ENCODE measurements around the gene PXN.
"Not testable (repeated sequence)": the region's sequence is repeated elsewhere in the genome, so short reads cannot be mapped to it uniquely, and the experiment has no call there.

The PXN gene

GRCh38 chr12:120218680-120219606, 46.6 kb downstream of the PXN start:
- peaks cover 8 to 14% of the 10 kb centered on the region in 2 donors for H3K36me3 Mint-ChIP-seq
- peak overlapping the region; percentile 25 for H3K27ac Mint-ChIP-seq

GRCh38 chr12:120216742-120217605, 48.6 kb downstream of the PXN start:
- Mint-ChIP-seq H3K4me1 (no peaks in the 10 kb centered on the region), H3K4me3 (no peak overlapping the region), H3K36me3 (peaks cover 8 to 14% of the 10 kb centered on the region in 2 donors), H3K27ac (no peak overlapping the region), H3K27me3 (peaks cover 7 to 11% of the 10 kb centered on the region in 2 donors), H3K9me3 (no peaks in the 10 kb centered on the region)
- DNase-seq (no peak), ATAC-seq (replicated peaks) (no peak)

More at GRCh38 chr12:120218680-120219606, 46.6 kb downstream of the PXN start:
- H3K4me3 Mint-ChIP-seq: no peak overlapping the region
- DNase-seq (no peak), ATAC-seq (replicated peaks) (no peak)
- H3K9me3 Mint-ChIP-seq: no peaks in the 10 kb centered on the region
- peaks cover 23 to 25% of the 10 kb centered on the region in 2 donors for H3K27me3 Mint-ChIP-seq
- peaks cover 1 to 2% of the 10 kb centered on the region in 2 donors for H3K4me1 Mint-ChIP-seq

GRCh38 chr12:120215766-120216735, 49.5 kb downstream of the PXN start:
- no peaks in the 10 kb centered on the region for H3K9me3 Mint-ChIP-seq
- H3K4me1 Mint-ChIP-seq: peaks cover 0 to 7% of the 10 kb centered on the region in 2 donors
- no peak overlapping the region for H3K4me3 Mint-ChIP-seq
- ATAC-seq (replicated peaks) (no peak), DNase-seq (no peak)
- H3K27ac Mint-ChIP-seq: peak overlapping the region; percentile 31
- H3K36me3 Mint-ChIP-seq: peaks cover 16 to 20% of the 10 kb centered on the region in 2 donors
- H3K27me3 Mint-ChIP-seq: peaks cover 7 to 11% of the 10 kb centered on the region in 2 donors

GRCh38 chr12:120215357-120215735, 50.2 kb downstream of the PXN start:
- H3K4me1 Mint-ChIP-seq: peaks cover 2 to 12% of the 10 kb centered on the region in 2 donors
- ATAC-seq (replicated peaks) (no peak), DNase-seq (no peak)
- H3K27me3 Mint-ChIP-seq: peaks cover 4 to 7% of the 10 kb centered on the region in 2 donors
- no peak overlapping the region for H3K27ac Mint-ChIP-seq
- H3K36me3 Mint-ChIP-seq: peaks cover 20 to 24% of the 10 kb centered on the region in 2 donors
- H3K9me3 Mint-ChIP-seq: no peaks in the 10 kb centered on the region
- no peak overlapping the region for H3K4me3 Mint-ChIP-seq

GRCh38 chr12:120214626-120215356, 50.7 kb downstream of the PXN start:
- DNase-seq (no peak), ATAC-seq (replicated peaks) (no peak)
- no peak overlapping the region for H3K27ac Mint-ChIP-seq
- no peaks in the 10 kb centered on the region for H3K9me3 Mint-ChIP-seq
- no peak overlapping the region for H3K4me3 Mint-ChIP-seq
- H3K4me1 Mint-ChIP-seq: peaks cover 2 to 12% of the 10 kb centered on the region in 2 donors
- peaks cover 20 to 29% of the 10 kb centered on the region in 2 donors for H3K36me3 Mint-ChIP-seq
- peaks cover 1 to 7% of the 10 kb centered on the region in 2 donors for H3K27me3 Mint-ChIP-seq

DNA sequence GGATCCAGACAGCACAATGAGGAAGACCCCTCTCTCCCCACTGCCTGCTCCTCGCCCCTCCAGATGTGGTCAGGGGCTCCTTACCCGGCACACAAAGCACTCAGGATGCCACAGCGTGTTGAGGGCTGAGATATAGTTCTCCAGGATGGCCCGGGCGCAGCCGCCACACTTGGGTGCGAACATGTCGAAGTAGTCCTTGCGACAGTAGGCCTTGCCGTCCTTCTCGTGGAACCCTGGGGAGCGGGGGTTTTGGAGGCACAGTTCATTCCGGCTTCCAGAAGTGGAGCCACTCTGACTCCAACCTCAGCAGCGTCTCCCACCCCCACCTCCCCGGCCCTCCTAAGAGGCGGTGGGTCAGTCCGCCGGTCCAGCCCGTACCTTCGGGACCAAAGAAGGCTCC, 51.8 kb downstream of the PXN start:
- H3K9me3 Mint-ChIP-seq: no peaks in the 10 kb centered on the region
- H3K27me3 Mint-ChIP-seq: peaks cover 0 to 7% of the 10 kb centered on the region in 2 donors
- peaks cover 20 to 31% of the 10 kb centered on the region in 2 donors for H3K36me3 Mint-ChIP-seq
- H3K4me3 Mint-ChIP-seq: no peak overlapping the region
- H3K4me1 Mint-ChIP-seq: peaks cover 2 to 12% of the 10 kb centered on the region in 2 donors
- H3K27ac Mint-ChIP-seq: no peak overlapping the region
- no peak for ATAC-seq (replicated peaks)
- DNase-seq: no peak

GRCh38 chr12:120213182-120213581, 52.3 kb downstream of the PXN start:
- Mint-ChIP-seq H3K36me3 (peaks cover 20 to 31% of the 10 kb centered on the region in 2 donors), H3K27ac (peak overlapping the region; percentile 14), H3K4me1 (peaks cover 2 to 12% of the 10 kb centered on the region in 2 donors)
- not testable (repeated sequence) for ATAC-seq (replicated peaks); H3K9me3 Mint-ChIP-seq; DNase-seq; H3K4me3 Mint-ChIP-seq; H3K27me3 Mint-ChIP-seq

DNA sequence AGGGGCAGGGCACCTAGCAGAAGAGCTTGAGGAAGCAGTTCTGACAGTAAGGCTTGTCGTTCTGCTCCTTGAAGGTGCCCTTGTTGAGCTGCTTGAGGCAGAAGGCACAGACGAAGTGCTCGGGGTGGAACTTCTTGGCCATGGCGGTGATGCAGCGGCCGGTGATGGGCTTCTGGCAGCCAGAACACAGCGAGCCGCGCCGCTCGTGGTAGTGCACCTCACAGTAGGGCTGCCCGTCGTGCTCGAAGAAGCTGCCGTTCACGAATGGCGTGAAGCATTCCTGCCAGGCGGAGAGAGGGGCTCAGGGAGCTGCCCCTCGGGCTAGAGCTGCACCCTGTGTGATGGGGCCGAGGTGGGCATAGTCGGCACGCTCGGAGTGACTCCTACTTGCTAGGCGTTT, 53.2 kb downstream of the PXN start:
- Mint-ChIP-seq H3K27ac (no peak overlapping the region), H3K4me3 (no peak overlapping the region), H3K4me1 (peaks cover 2 to 12% of the 10 kb centered on the region in 2 donors), H3K36me3 (peaks cover 20 to 32% of the 10 kb centered on the region in 2 donors), H3K9me3 (no peaks in the 10 kb centered on the region), H3K27me3 (peaks cover 0 to 7% of the 10 kb centered on the region in 2 donors)
- DNase-seq (no peak), ATAC-seq (replicated peaks) (no peak)

DNA sequence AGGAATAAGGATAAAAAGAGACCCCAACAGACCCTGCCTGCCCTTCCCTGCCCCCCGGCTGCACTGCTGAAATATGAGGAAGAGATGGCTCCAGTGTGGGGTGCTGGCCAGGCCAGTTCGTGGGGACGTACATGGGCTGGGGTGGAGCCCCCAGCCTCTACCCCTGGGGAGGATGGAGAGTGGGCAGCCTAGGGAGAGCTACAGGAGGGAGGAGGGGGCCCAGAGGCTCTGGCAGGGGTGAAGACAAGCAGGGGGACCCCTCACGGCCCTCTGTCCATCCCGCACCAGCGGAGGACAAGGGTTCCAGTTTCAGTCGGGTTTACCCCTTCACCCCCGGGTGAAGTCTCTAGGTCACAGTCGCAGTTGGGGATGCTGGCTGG, 53.6 kb downstream of the PXN start:
- Mint-ChIP-seq H3K4me3 (no peak overlapping the region), H3K4me1 (peaks cover 2 to 12% of the 10 kb centered on the region in 2 donors), H3K27me3 (peaks cover 0 to 7% of the 10 kb centered on the region in 2 donors), H3K36me3 (peaks cover 20 to 35% of the 10 kb centered on the region in 2 donors), H3K9me3 (no peaks in the 10 kb centered on the region), H3K27ac (no peak overlapping the region)
- DNase-seq: no peak
- ATAC-seq (replicated peaks): no peak

DNA sequence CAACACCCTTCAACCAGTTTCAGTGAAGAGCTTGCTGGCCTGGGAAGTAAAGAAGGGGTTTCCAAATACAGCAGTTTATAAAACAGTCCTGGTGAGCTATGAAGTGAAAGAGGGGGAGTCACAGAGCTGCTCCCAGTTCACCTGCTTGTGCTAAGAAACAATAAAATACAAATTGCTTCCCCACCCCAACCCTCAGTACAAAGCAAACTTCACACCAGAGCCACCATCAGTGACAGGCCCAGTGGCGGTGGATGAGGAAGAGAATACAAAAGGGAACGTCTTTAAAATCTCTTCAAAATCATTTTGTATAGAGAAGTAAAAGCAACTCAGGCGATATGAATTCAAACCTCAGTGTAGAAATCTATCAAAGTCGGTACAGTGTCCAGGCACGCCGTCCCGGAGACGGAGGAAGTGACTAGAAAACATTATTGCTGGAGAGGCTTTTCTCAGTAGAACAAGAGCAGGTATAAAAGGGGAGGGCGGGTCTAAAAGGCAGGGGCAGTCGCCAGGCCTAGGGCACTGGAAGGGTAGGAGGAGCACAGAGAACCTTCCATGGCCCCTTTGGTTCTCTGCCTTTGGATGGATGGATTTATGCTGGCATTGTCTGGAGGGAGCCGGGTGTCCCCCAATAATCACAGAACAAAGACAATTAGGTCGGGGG, 54.2 kb downstream of the PXN start:
- no peak for ATAC-seq (replicated peaks)
- H3K36me3 Mint-ChIP-seq: peaks cover 24 to 39% of the 10 kb centered on the region in 2 donors
- no peak overlapping the region for H3K4me3 Mint-ChIP-seq
- no peaks in the 10 kb centered on the region for H3K9me3 Mint-ChIP-seq
- peaks cover 2 to 12% of the 10 kb centered on the region in 2 donors for H3K4me1 Mint-ChIP-seq
- peaks cover 0 to 7% of the 10 kb centered on the region in 2 donors for H3K27me3 Mint-ChIP-seq
- no peak overlapping the region for H3K27ac Mint-ChIP-seq
- DNase-seq: no peak

- DNase-seq (no peak), ATAC-seq (replicated peaks) (no peak)
- Mint-ChIP-seq H3K4me1 (peaks cover 2 to 12% of the 10 kb centered on the region in 2 donors), H3K27ac (no peak overlapping the region), H3K4me3 (no peak overlapping the region), H3K9me3 (no peaks in the 10 kb centered on the region), H3K36me3 (peaks cover 28 to 43% of the 10 kb centered on the region in 2 donors), H3K27me3 (no peaks in the 10 kb centered on the region)
Measured at GRCh38 chr12:120209851-120210250, 55.7 kb downstream of the PXN start.

DNA sequence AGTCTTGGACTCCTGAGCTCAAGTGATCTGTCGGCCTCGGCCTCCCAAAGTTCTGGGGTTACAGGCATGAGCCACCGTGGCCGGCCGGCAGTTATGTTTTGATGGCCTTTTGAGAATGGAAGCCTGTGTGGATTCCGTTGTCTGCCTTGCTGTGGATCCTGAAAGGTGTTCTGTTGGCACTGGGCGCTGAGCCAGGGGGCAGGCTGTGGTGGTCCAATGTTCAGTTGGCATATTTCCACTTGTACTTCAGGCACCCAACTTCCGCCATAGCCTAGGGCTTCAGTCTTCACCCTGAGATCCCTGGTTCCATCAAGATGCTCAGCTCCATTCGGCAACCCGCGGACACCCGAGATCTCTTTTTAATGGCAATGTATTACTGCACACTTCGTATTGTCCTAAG, 58.3 kb downstream of the PXN start:
- no peak overlapping the region for H3K27ac Mint-ChIP-seq
- H3K27me3 Mint-ChIP-seq: no peaks in the 10 kb centered on the region
- no peak for DNase-seq
- H3K4me3 Mint-ChIP-seq: no peak overlapping the region
- peaks cover 2 to 16% of the 10 kb centered on the region in 2 donors for H3K4me1 Mint-ChIP-seq
- no peaks in the 10 kb centered on the region for H3K9me3 Mint-ChIP-seq
- peaks cover 22 to 30% of the 10 kb centered on the region in 2 donors for H3K36me3 Mint-ChIP-seq
- no peak for ATAC-seq (replicated peaks)

Data from stimulated activated naive B cell treated with anti-CD40 and anti-IgM and Interleukin-4, amounts not matched to agents 10 μg/mL and 1 μg/mL and 100 μg/mL, for 72 hours (primary cell).